Hematopoietic multipotent progenitor cell treated with erythropoietin and hydrocortisone succinate and interleukin-3 and kit ligand, for 4 days (in vitro differentiated cells): Measurements from ENCODE around the gene SLC25A18.
"Not testable (repeated sequence)": the region's sequence is repeated elsewhere in the genome, so short reads cannot be mapped to it uniquely, and the experiment has no call there.

Source experiments
- DNase-seq: peaks from one replicate; pipeline ENCODE4 v3.0.0-alpha.2; 2015

The SLC25A18 gene

DNA sequence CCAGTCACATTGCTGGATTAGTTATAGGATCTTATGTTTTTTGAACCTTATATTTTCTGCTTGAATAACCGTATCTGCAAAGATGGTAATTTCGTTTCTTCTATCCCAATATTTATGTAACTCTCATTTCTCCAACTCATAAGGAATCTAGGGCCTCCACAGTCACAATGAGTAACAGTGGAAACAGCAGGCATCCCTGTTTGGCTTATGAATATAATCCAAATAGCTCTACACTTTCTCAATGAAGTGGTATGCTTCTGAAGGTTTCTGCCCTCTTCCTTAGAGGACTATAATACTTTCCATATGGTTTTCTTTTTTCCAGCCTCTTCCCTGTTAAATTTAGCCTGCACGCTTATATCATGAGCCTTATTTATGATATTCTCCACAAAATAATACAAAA, 48.8 kb downstream of the SLC25A18 start:
- no peak for DNase-seq

DNA sequence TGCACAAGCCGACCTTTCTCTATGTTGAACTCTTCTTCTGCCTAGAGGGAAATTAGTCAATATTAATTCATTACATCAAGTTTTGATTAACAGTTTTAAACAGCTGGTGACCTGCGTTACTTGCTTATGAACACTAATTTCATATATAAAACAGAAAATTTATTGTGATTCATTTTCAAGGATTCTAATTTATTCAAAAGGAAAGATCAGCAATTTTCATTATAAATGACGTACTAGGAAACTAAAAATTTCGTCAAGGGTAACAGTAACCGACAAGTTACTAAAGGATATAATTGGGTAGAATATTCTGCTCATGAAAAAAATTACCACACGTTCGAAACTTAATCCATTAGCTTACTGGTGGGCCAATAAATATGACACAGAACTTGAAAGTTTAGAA, 50.0 kb downstream of the SLC25A18 start:
- DNase-seq = no peak

DNA sequence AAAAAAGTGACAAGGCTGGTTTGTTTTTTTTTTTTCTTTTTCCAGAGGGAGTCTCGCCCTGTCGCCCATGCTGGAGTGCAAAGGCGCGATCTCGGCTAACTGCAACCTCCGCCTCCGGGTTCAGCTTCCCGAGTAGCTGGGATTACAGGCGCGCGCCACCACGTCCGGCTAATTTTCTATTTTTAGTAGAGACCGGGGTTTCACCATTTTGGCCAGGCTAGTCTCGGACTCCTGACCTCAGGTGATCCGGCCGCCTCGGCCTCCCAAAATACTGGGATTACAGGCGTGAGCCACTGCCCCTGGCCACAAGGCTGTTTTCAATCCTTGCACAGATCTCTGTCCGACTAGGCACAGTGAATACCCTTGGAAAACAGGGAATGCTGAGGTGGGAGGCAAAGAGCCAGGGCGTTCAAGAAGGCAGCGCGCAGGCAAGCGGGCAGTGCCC, 64.7 kb downstream of the SLC25A18 start:
- peak; percentile 18 for DNase-seq

DNA sequence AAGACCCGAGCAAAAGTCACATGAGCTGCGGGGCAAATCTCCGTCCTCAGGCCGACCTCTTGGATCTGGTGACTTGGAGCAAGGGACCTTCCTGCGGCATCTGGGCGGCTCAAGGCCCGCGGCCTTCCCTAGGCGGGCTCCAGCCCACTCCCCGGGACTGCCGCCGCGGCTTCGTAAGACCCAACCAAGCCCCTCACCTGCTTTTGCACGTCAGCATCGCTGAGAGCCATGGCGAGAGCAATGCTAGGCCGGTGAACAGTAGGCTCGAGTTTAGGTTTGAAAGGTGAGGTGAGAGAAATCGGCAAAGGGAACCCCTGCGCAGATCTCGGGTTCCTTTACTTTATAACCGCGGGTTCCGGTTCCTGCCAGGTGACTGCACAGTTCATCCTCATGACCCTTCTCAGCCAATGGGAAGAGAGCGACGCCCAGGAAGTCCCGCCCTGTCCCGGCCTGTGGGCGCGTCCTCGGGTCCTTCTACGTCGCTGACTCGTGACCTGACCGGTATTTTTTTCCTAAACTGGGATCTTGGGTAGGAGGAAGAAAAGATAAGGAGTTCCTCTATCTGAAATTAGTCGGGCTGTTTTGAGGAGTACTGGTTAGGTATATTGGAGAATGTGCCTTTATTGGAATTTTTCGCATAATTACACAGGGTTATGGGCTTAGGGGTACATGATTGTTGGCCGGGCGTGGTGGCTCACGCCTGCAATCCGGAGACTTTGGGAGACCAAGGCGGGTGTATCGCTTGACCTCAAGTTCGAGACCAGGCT, 65.3 kb downstream of the SLC25A18 start, which contains the start of gene ATP6V1E1:
Gene ATP6V1E1 (minus strand): TSS at position 344 of the 767 bp plus-strand sequence. CDS start 114 bp downstream, at position 230.
- DNase-seq = peak; percentile 99

DNA sequence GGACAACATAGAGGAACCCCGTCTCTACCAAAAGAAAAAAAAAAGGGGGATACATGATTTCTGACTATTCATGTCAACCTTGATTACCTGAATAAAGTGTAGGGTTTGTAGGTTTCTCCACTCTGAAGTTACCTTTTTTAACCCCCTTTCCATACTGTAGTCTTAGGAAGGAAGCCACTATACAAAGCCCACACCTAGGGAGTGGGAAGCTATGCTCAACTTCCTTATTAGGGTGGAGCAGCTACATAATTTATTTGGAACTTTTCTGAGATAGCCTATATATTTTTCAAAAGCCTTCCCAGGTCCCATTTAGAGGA, 65.8 kb downstream of the SLC25A18 start:
- no peak for DNase-seq

DNA sequence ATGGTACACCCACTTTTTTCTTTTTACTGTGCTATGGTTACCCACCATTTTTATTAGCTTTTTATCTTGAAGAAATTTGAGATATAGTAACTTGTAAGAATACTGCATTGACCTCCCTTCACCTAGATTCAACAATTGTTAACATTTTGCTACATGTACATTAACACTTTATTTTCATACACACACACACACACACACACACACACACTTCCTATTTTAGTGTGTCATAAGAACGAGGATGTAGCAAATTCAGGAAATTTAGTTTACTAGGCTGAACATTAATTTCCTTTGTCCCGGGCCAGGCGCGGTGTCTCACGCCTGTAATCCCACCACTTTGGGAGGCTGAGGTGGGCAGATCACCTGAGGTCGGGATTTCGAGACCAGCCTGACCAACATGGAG, 66.3 kb downstream of the SLC25A18 start:
- DNase-seq = peak; percentile 35

DNA sequence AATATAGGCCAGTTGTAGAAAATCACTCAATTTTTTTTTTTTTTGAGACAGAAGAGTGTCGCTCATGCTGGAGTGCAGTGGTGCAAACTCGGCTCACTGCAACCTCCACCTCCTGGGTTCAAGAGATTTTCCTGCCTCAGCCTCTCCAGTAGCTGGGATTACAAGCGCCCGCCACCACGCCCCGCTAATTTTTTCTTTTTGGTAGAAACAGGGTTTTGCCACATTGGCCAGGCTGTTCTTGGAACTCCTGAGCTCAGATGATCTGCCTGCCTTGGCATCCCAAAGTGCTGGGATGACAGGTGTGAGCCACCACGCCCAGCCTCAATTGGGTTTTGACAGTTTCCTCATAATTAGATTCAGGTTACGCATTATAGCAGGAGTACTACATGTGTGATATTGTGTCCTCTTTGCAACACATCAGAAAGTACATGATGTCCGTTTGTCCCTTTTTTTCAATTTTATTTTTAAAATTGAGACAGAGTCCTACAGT, 67.8 kb downstream of the SLC25A18 start:
- DNase-seq = no peak

DNA sequence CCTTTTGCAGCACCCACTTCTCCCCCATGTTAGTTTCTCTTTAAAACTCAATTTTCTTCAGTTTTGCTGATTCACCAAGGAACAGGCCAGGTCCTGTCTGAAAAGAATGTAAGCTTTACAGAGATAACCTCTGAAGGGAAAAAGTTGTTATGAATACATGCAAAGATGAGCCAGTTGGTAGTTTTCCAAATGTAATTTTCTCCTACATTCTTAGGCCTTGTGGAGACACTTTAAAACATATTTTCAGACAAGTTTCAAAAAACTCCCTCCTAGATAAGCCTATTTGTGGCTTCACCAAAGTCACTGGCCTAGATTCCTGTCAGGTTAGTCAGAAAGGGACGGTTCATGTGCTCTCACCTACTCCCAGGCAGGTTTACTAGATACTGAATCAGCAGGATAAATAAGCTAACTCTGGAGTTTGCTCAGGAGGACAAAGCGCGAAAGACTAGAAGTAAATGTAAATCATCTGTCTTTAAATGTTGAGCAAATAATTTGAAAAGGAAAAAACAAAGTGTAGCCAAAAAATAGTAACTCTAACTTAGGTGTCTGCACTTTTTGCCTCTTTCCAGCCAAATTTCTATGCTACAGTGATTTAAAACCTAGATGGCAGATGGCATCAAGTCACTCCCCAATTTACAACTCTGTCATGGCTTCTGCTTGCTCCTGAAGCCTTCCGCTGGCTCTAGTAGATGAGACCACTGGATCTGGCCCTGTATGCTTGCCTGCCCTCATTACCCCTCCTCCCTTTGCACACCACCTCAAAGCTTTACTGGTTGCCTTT, 70.1 kb downstream of the SLC25A18 start:
- DNase-seq = peak; percentile 59

DNA sequence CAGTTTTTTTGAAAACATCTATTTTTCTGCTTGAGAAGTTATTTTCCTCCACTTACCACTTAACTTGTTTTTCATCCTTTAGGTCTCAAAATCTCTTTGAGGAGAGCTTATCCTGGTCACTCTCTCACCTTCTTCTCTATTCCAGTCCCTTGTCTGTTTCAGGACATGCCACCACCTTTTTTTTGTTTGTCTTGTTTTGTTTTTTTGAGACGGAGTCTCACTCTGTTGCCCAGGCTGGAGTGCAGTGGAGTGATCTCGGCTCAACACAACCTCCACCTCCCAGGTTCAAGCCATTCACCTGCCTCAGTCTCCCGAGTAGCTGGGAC, 70.7 kb downstream of the SLC25A18 start:
- DNase-seq = no peak

DNA sequence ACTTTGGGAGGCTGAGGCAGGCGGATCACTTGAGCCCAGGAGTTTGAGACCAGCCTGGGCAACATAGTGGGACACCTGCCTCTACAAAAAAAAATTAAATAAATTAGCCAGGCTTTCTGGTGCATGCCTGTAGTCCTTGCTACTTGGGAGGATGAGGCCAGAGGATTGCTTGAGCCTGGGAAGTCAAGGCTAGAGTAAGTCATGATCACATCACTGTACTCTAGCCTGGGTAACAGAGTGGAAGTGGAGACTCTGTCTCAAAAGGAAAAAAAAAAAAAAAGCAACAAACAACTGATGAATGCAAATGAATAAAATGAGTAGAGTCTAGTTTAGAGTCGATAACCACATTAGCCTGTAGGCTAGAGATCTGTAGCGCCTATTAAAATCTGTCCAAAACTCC, 71.4 kb downstream of the SLC25A18 start:
- no peak for DNase-seq

DNA sequence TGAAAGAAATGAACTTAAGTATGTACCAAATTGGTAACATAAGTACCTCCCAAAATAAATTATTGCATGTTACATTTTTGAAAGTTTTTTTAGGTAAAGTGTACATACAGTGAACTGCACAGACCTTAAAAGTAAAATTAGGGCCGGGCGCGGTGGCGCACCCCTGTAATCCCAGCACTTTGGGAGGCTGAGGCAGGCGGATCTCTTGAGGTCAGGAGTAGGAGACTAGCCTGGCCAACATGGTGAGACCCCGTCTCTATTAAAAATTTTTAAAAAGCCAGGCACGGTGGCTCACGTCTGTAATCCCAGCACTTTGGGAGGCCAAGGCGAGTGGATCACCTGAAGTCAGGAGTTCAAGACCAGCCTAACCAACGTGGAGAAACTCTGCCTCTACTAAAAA, 73.6 kb downstream of the SLC25A18 start:
- DNase-seq = not testable (repeated sequence)

DNA sequence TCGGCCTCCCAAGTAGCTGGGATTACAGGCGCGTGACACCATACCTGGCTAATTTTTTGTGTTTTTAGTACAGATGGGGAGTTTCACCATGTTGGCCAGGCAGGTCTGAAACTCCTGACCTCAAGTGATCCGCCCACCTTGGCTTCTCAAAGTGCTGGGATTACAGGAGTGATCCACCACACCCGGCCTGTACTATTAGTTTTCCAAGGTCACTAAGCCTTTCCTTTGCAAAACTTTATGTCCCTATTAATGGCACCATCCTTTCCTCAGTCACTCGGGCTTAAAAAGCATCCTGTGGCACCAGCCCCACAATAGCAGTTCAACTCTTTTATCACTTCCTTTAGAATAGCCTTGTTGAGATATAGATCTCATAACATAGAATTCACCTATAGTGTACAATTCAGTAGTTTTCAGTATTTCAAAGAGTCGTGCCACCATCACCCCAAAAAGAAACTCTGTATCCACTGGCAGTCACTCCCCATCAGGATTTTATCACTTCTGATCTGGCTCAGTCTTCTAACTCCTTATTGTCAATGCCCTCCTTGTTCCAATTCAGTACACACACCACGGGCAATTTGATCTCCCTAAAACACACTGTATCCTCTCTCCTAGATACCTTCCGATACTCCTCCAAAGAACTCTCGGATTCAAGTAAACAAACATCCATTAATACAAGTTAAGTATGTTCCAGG, 74.3 kb downstream of the SLC25A18 start:
- no peak for DNase-seq

DNA sequence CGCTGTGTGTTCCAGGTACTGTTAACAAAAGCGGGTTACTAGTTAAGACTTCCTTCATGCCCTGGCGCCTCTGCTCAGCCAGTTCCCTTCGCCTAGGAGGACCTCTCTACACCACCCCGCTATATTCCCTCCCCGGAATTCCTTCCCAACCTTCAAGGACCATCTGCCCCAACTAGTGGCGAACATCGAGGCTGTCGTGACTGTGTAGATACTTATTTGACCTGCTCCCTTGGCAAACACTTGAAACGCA, 74.8 kb downstream of the SLC25A18 start:
- no peak for DNase-seq

DNA sequence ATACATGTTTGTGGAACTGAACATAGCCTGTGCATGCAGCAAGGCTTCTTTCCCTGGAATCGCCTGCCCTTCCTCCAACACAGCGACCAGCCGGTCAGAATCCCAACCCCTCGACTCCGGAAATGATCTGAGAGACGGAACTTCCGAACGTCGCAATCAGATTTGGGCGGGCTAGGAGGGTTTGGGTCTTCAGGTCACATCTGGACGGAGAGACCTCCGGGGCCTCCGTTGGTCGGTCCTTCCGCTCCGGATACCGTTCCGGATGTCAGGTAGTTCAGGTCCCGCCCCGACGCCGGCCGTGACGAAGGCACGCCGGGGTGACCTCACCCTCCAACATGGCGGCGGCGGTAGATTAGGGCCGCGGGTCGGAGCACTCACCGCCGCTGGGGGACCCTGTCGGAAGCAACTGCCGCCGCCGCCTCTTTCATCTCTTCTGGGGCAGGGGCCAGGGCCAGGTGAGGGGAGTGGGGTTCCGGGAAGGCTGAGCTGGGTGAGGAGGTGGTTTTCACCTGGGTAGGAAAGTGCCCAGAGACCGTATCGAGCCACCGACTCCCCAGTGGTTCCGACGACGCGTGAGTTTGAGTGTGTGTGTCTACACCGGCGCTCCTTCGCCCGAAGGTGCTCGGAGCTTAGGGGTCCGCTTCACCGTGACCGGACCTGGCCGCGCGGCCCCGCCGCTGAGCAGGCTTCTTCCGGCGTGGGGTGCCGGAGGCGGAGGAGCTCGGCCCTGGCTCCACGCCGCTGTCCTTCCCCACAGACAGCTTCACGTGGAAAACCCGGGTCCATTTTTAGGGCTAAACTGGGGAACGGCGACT, 75.3 kb downstream of the SLC25A18 start, which contains the start of gene BCL2L13:
Gene BCL2L13 (plus strand): TSS at position 326 of the 815 bp plus-strand sequence. CDS start 16,955 bp downstream, outside the sequence.
- DNase-seq = peak; percentile 98

DNA sequence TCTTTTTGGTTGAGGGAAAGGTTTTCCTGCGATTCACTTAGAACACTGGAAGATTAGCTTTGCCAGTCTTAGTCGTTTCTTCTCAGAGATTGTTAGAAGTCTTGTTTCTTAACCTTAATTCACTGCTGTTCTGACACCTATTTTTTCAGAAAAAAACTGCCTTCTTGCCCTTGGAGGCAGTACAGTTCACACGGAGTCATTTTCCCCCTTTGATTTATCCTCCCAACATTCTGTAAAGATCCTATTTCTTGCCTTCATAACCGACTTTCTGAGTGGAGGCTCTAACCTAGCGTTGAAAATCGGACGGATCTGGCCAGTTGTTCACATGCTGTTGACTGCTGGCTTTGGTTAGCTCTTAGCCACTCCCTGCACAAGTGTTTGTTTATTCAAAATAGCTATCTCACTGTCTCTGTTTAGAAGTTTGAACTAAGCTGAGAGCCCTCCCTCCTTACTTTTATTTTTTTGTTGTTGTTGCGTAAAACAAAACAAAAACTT, 76.0 kb downstream of the SLC25A18 start:
- DNase-seq = peak; percentile 72
